ENCODE results near the gene OGFRL1. TPM values are rescaled to one million over a fixed set of nuclear protein-coding genes. Genes with fewer than 3 reads are reported as not detected.

The OGFRL1 gene
- total RNA-seq, 4 donors from 2014 or later: 46.1 to 78.5 (median 75.6) TPM

DNA sequence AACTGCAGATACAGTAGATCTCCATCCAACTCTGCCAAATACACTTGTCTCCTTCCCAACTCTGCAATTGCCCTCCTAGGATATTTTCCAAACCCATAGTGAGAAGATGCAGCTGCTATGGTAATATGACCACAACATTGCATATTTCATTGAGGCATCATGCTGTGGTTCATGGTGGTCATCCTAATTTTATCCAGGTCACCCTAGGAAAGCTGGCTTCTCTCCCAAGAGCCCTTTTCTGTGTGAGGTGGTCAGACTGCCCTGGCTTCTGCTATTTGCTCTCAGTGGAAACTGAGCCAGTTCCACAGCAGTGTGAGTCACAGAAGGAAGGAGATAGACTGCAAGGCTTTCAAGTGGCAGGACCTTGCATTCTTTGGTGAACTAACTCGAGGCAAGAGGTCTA, 5.5 kb downstream of the OGFRL1 start:
- TF ChIP-seq, protein P1, sequence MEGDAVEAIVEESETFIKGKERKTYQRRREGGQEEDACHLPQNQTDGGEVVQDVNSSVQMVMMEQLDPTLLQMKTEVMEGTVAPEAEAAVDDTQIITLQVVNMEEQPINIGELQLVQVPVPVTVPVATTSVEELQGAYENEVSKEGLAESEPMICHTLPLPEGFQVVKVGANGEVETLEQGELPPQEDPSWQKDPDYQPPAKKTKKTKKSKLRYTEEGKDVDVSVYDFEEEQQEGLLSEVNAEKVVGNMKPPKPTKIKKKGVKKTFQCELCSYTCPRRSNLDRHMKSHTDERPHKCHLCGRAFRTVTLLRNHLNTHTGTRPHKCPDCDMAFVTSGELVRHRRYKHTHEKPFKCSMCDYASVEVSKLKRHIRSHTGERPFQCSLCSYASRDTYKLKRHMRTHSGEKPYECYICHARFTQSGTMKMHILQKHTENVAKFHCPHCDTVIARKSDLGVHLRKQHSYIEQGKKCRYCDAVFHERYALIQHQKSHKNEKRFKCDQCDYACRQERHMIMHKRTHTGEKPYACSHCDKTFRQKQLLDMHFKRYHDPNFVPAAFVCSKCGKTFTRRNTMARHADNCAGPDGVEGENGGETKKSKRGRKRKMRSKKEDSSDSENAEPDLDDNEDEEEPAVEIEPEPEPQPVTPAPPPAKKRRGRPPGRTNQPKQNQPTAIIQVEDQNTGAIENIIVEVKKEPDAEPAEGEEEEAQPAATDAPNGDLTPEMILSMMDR (IDR thresholded peaks at IDR 0.05): no peak
- ATAC-seq (ENCODE audit: low FRiP score): peak; percentile 14
- DNase-seq (ENCODE audit: low spot score): no peak

DNA sequence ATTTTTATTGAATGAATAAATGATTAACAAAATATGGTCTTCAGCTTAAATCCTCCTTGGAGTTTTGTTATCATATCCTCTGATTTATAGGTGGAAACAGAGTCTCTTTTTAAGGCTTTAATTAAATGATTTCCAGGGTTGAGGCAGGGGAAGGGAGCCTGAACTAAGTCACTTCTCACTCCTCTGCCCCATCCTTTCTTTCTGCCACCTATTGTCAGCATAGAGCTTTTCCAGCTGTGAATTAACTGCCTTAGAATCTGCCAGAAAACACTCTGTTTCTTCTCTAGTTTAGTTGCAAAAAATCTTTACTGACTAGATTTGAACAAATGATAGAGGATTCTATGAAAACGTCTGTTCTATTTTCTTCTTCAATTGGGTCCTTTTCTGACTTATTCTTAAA, 9.8 kb downstream of the OGFRL1 start:
- DNase-seq (ENCODE audit: low spot score): no peak
- ATAC-seq (ENCODE audit: low FRiP score): no peak

DNA sequence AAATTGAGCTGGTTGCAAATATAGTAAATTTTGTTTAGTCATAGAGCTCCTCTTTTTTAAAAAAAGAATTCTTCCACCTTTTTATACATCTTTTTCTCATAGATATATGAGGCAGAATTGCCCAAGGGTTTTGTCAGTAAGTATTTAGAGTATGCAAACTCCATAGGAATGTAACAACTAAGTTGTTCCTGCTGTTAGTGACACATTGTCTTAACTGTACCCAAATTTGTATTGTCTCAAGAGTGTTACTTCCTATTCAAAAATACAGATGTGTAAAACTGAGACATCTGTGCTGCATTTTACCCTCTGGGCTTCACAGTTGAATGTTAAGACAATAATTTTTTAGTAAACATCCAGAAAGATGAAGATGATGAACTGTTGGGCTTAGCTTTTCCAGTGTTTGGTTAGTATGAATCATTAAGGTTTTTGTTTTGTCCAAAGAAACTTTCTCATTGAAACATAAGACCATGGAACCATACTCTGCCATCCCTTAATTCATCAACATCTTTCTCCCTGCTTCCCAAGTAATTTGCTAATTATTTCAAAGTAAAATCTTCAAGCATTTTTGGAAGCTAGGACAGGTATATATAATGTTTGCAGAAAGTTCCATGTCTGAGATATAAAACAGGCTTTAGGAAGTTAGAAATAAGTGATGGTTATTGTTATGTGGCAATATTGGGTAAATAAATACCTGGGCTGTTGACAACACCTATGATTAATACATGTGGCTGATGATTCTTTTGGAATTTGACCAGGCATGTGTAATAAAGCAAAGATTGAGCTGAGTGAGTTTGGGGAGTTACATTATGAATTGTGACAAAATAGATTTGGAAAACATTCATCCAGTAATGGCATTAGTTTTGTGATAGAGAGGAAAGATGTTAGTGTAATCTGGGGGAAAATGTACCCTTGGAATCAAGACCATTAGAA, 11.2 kb downstream of the OGFRL1 start:
- DNase-seq (ENCODE audit: low spot score): no peak
- TF ChIP-seq, protein P1 (IDR thresholded peaks at IDR 0.05): no peak
- ATAC-seq (ENCODE audit: low FRiP score): no peak

More for the DNA sequence above, 9.8 kb downstream of the OGFRL1 start:
- TF ChIP-seq, protein P1 (IDR thresholded peaks at IDR 0.05): no peak

DNA sequence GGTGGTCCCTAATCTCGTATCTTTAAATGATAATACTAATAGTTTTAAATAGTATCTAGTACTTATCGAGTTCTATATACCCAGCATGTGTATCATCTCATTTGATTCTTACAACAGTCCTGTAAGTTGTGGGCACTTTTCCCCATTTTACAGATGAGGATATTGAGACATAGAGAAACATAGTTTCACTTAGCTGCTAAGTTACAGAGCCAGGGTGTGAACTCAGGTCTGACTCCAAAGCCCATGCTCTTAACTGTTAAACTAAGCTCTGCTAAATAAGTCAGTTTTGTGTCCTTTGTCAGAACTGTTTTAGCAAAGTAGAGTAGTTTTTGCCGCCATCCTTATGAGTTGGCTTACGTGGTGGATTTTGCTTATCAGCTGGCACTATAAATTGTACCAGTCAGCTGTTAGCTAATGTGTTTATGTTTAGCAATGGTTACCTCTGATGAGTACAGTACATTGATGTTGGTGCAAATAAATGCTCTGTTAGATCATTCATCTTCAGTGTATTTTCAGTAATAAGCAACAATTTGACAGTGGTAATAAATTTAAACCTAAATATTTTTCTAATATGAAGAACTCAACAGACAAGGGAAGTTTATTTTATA, 12.1 kb downstream of the OGFRL1 start:
- ATAC-seq (ENCODE audit: low FRiP score) (no peak), DNase-seq (ENCODE audit: low spot score) (no peak)
- TF ChIP-seq, protein P1 (IDR thresholded peaks at IDR 0.05): no peak

DNA sequence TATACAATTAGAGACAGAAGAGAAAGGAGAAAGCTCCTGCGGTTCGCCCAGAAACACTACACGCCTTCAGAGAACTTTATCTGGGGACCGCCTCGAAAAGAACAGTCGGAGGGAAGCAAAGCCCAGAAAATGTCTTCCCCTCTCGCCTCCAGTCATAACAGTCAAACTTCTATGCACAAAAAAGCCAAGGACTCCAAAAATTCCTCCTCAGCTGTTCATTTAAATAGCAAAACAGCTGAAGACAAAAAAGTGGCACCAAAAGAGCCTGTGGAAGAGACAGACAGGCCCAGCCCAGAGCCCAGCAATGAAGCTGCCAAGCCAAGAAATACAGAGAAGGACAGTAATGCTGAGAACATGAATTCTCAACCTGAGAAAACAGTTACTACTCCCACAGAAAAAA, 12.9 kb downstream of the OGFRL1 start:
- TF ChIP-seq, protein P1 (IDR thresholded peaks at IDR 0.05): no peak
- DNase-seq (ENCODE audit: low spot score) (no peak), ATAC-seq (ENCODE audit: low FRiP score) (no peak)

DNA sequence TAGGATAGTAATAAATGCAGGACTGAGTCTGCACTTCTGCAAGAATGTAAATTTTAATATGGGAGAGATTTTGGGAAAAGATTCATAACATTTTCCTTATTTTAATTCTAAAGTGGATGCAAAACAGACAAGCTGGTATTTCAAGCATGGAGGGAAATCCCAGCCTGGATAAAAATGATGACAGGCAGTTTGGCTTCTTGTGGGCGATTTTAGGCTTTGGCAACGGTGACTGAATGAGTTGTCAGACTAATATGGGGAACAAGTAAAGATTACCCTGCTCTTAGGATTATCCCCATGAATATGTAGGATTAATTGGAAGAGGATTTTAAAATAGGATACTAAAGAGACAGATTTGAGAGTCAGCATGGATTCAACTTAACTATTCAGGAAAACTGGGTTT, 21.0 kb downstream of the OGFRL1 start:
- ATAC-seq (ENCODE audit: low FRiP score) (no peak), DNase-seq (ENCODE audit: low spot score) (no peak)
- TF ChIP-seq, protein P1 (IDR thresholded peaks at IDR 0.05): no peak

Data from omental fat pad (tissue), 4 donors.